HG03064 (cell line): ENCODE measurements around the gene VAT1L.
"Not testable (repeated sequence)": the region's sequence is repeated elsewhere in the genome, so short reads cannot be mapped to it uniquely, and the experiment has no call there.

ENCODE experiments used
- ATAC-seq: cut with Tn5 transposase; IDR thresholded peaks from one replicate; pipeline ENCODE4 v1.9.1; 2021; ENCODE audit warnings: low read depth; ENCODE audit not compliant: unreplicated experiment

The VAT1L gene

DNA sequence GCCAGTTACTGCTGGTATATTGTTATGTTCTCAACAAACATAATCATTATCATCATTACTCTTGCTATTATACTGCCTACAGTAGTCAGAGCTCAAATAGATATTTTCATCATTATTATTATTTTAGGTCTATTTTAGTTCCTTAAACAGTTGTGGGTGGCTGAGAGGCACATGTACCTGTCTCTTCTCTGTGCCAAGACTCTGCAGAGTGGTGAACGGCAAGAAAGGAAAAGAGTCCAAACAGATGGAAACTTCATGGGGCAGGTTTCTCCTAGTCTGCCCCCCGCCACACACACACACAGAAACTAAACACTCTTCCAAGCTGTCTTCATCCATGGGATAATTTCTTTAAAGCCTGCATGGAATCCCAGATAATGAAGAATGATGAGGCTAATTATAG lies 156.3 kb downstream of the VAT1L start:
- ATAC-seq, result no peak

DNA sequence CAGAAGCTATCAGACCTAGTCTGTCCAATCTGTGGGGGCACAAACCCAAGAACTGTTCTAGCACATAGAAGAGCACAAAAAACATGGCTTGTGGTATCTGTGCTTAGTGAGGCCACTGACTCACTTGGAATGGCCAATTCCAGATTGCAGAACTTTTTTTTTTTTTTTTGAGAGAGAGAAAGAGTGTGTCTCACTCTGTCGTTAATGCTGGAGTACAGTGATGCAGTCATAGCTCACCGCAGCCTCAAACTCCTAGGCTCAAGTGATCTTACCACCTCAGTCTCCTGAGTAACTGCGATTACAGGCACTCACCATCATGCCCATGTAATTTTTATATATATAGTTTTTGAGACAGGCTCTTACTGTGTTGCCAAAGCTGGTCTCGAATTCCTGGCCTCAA lies 156.8 kb downstream of the VAT1L start:
- no peak for ATAC-seq

DNA sequence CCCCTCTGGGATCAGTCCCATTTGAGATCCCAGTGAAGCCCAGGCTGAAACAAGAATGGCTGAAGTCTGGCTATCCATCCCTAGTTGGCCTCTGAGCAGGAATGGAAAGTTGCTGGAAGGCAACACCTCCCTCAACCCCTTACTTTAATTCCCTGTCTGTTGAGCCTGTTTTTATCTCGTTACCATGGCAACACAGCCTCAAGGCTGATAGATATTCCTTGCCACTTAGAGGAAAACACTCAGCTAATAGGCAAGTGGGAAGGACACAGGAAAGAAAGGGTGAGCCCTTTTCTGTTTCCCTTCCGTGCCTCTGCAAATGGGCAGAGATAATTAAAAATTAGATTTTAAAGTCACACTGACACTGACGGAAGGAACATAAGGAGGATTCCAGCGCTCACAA lies 158.5 kb downstream of the VAT1L start:
- no peak for ATAC-seq

DNA sequence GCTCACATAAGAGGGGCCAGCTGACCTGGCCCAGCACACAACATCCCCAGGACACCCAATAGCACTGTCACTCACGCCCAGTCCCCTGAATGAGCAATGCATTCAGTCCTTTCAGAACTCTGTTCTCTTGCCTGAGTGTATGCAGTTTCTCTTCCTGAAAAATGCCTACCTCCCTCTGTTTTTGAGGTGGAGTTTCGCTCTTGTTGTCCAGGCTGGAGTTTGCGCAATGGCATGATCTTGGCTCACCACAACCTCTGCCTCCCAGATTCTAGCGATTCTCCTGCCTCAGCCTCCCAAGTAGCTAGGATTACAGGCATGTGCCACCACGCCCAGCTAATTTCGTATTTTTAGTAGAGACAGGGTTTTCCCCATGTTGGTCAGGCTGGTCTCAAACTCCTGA lies 159.2 kb downstream of the VAT1L start:
- ATAC-seq, result not testable (repeated sequence)

DNA sequence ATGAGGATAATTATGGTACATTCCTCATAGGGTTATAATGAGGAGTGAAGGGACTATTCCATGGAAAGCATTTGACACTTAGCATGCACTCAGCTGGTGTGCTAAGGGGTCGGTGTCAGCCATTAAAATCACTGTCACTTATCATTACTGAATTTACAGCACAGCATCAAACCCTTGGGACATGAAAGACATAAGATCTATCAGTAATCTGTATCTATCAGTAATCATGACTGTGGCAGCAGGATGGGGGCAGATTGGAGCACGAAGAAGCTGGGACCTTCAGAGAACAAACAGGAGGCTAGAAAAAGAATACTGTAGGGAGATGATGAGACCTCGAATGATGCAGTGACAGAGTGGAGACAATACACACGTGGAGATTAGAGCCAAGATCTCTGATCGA lies 160.5 kb downstream of the VAT1L start:
- ATAC-seq, result no peak

DNA sequence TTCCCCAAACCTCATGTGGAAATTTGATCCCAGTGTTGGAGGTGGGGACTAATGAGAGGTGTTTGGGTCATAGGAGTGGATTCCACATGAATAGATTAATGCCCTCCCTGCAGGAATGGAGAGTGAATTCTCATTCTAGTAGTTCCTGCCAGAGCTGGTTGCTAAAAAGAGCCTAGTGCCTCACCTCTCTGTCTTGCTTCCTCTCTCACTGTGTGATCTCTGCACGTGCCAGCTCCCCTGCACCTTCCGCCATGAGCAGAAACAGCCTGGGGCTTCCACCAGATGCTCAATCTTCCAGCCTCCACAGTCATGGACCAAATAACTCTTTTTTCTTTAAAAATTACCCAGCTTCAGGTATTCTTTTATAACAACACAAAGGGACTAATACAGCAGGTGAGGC lies 161.1 kb downstream of the VAT1L start:
- ATAC-seq, result no peak

DNA sequence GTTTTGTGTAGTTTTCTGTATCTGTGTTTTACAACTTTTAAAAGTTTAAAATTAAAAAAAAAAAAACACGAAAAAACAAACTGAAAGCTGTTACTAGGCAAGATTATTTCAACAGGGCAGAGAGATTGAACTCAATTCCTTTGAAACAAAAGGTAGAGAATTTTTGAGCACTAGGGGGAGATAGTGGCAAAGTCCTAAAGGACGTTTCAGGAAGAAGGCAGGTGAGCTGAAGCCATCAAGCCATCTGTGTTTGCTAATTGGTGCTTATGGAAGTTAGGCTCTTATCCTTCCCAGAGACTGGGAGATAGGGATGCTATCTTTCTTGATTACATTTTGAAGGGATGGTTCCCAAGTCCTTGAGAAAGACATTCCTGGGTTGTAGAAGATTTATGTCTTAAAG lies 163.4 kb downstream of the VAT1L start:
- ATAC-seq, result no peak

DNA sequence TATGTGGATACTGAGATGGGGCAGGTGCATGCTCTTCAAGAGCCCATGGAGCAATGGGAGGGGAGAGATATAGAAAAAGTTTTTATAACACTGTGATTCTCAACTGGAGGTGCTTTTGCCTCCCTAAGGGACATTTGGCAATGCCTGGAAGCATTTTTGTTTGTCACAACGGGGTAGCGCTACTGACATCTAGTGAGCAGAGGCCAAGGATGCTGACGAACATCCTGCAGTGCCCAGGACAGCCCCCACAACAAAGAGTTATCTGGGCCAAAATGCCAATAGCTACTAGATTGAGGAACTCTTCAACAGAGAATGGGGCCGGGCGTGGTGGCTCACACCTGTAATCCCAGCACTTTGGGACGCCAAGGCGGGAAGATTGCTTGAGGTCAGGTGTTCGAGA lies 166.8 kb downstream of the VAT1L start:
- no peak for ATAC-seq

DNA sequence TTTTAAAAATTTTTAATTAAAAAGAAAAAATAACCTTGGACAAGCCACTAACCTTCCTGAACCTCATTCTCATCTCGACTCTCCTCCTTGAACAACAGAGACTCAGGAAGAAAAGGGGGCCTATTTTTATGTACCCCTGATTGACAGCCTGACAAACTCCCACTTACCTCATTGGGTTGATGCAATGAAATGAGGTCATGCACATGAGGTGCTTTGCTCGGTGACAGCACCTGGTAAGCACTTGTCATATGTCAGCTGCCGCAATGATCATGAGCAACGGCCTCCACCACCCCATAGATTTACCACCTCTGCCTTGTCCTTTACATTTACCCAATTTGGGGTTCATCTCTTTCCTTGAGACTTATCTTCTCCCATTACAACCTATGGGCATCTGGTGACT lies 167.9 kb downstream of the VAT1L start:
- no peak for ATAC-seq

DNA sequence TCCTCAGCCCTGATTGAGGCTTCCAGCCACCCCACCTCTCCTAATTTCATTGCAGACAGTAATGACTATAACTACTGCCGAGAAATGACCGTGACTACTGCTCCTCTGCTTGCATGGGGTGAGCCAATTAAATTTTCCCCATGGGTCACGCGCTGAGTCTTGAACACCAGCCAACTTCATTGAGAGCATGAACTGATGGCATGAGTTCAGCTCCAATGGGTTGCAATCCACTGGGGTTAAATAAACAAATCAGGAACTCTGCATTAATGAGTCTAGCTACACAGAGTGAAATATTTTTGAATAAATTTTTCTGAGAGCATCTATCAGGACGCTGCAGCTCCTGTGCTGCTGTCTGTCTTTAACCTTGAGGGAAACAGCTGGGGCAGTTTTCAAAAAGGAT lies 172.4 kb downstream of the VAT1L start:
- ATAC-seq, result no peak

DNA sequence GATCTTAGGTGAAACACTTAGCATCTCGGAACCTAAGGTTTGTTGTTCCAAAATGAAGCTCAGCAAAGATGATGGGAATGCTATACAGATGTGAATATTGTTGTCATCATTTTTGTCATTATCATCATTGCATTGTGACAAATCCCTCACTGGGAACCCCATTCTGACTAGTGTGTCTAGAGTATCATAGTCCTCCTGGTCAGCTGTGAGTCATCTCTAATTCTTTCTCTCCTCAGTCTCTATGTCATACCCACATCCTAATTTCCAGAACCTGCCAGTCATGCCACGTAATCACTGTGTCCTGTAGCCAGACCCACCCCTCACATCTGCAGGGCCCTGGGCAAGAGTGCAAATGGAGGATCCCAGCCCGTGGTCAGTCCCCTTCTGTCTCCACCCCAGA lies 173.4 kb downstream of the VAT1L start:
- no peak for ATAC-seq

DNA sequence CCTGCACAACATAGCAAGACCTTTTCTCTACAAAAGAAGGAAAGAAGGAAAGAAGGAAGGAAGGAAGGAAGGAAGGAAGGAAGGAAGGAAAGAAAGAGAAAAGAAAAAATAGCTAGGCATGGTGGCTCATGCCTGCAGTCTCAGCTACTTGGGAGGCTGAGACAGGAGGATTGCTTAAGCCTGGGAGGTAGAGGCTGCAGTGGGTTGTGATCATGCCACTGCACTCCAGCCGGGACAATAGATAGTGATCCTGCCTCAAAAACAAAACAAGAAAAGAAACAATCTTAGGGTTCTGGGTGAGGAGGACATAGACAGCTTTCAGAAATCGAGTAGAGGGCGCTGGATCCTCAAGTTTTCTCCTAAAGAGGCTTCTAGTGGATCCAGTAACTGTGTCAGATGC lies 174.3 kb downstream of the VAT1L start:
- ATAC-seq, result no peak

DNA sequence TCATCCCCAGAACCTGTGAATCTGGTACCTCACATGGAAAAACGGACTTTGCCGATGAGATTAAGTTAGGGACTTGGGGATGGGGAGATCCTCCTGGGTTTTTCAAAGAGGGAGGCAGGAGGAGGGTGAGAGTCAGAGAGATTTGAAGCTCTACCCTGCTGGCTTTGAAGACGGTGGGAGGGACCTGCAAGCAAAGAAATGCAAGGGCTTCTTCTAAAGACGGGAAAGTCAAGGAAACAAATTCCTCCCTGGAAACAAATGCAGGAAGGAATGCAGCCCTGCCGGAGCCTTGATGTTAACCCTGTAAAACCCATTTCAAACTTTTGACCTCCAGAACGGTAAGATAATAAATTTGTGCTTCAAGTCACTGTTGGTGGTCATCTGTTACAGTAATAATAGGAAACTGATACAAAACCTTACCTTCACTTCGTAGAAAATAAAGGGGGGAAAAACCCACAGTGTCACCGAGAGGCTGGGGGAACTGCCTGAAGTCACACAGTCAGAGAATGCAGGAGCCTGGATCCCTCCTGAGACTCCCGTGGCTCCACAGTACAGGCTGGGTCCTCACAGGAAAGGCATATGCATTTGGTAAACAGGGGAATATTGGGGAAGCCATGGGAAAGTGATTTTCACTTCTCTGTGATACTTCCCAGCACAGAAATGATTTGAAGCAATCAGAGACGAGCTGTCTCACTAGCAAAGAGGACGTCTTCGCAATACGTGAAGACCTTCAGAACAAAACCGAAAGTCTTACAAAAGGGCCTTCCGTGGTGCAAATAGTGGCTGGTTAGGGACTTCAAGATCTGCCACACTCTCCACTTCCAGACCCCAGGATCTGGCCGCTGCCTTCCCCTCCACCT lies 175.1 kb downstream of the VAT1L start:
- no peak for ATAC-seq

DNA sequence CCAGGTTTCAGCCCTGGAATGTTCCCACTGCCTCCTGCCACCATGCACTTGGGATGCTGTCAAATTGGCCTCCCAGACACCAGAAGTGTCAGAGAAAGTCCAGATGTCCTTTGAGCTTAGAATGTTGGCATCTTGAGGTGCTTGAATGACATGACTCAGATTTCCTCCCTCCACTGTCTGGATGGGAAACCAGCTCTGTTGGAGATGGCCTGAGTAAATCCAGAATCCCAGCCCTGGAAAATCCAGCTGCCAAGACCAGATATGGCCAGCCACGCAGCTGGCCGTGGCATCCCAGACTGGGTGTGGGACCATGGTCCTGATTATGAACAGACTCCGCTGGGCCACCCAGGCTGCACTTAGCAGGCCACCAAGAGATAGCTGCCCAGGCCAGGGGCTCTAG lies 177.0 kb downstream of the VAT1L start:
- no peak for ATAC-seq

DNA sequence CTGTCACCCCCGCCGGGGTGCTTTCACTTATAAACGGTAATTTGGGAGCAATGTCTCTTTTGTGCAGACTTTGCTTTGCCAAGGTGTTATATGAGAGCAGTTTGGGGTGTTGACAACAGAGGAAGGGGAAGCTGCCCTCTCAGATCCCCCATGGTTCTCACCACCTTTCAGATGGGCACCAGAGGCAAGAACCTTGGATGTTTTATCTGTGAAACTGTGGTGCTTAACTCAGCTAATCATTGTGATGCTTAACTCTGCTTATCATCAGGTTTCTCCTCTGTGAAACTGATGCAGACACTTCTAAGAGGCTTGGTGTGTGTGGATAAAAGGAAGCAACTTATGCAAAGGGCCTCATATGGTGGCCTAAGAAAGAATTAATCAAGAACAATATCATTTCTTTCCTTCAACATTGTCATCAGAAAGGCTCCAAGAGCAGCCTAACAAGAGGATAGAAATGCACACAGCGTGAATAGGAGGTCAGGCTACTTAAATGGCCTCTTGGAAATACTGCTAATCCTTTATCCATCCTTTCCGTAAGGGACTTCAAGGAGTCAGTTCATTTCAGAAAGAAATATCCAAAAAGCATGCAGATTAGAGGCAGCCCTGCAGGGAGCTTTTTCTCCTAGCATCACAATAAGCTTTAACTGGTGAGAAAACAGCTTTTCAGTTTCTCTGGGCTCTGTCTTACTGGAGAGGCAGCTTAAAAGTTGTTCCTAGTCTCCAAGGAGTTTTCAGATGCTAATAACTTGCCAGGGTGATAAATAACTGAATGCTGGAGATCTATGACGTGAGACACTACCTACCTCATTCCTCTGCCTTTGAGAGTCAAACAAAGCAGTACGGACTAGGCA lies 178.9 kb downstream of the VAT1L start:
- no peak for ATAC-seq

DNA sequence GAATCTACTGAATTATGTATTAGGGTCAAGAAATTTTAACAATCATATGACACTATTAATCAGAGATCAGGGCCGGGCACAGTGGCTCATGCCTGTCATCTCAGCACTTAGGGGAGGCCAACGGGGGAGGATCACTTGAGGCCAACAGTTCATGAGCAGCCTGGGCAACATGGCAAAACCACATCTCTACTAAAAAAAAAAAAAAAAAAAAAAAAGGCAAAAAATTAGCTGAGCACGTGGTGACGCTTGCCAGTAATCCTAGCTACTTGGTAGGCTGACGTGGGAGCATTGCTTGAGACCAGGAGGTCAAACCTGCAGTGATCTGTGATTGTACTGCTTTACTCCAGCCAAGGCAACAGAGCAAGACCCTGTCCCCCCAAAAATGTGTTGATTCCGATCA lies 181.5 kb downstream of the VAT1L start:
- no peak for ATAC-seq

DNA sequence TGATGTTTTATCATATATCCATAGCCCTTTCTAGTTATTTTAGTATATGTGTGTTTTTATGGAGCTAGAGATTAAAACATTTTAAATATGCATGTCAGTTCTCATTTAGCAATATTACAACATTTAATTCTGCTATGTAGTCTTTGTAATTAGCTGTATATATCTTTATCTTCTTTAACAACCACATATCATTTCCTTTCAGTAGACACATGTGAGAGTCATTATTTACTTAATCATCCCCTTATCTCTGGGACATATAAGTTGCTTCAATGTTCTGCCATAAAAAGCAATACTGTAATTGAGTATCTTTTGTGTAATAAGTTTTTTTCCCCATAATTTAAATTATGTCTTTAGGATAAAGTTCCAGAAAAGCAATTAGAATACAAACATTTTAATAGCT lies 182.0 kb downstream of the VAT1L start:
- no peak for ATAC-seq

DNA sequence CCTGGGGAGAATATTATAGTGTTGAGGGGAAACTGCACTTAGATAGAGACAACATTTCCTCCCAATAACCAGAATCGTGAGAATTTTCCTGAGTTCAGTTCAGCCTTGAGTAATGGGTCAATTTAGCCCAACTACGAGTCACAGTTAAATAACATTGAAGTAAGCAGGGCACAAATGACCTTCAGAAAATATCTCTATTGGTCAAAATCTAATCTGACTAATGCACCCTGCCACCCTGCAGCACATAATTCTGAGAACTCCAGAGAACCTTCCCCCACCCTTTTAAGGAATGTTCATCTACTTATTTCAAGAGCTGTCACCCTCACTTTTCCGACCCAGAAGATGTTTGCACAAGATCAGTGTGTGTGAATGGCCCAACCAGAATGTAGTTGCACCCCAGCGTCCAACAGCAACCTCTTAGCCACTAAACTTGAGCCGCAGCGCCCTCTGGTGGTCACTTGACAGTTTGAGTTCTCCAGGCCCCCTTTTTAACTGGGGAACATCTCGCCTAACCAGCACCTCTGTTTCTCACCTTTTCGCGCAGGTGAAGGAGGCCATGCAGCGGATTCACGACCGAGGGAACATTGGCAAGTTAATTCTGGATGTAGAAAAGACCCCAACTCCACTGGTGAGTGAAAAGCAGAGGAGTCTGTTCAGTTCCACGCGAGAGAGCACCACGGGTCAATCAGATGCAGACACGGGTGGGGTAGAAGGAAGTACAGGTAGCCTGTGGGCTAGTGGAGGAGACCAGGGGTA lies 183.1 kb downstream of the VAT1L start:
- ATAC-seq, result no peak

DNA sequence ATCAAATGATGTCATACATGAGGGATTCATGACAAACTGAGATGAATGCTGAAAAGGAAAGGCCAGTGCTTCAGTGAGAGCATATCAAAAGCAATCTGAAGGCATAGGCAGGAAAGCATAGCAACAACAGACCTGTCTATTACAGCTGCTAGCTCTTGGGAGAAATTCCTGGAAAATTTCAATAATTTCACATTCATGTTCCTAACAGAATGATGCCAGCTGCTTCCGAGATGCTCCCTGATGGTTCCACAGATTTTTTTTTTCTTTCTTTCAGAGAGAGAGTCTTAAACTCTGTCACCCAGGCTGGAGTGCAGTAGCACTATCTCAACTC lies 183.7 kb downstream of the VAT1L start:
- no peak for ATAC-seq

DNA sequence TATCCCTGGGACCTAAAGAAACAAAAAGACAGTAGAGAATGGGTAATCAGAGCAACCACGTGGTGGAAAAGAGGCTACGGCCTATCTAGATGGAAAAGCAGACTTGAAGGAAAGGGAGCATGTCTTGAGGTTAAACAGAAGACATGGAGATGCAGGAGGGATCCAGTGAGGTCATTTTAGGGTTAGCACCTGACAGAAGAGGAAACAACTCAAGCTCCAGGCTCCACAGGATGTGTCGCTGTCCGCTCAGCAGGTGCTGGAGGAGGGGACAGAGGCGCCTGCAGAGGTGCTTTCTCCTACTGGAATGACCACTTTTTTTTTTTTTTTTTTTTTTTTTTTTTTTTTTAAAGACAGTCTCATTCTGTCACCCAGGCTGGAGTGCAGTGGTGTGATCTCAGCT lies 186.5 kb downstream of the VAT1L start:
- ATAC-seq, result no peak

DNA sequence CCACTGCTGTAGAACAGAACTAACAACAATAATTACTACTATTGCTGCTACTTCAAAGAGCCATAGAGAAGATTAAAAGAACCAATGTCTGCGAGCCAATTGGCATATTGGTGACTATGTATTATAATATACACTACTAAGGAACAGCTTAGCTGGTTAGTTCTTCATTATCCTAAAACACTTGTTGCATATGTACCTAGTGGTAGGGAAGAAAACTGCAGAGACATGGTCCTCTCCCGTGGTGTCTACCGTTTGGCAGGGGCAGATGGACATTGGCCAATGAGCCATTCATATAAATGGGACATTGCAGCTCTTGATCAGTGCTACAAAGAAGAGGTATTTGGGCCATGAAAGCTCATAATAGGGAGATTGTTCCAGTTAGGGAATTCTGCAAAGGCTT lies 187.6 kb downstream of the VAT1L start:
- ATAC-seq, result no peak
